HCEC 1CT (cell line): Measurements from ENCODE around the gene DDX3X.
"Not testable (repeated sequence)": the region's sequence is repeated elsewhere in the genome, so short reads cannot be mapped to it uniquely, and the experiment has no call there.

Experiments used
- DNase-seq: peaks from one replicate; pipeline ENCODE4 v3.0.0-alpha.2; 2017

Gene DDX3X

GRCh38 chrX:41333744-41334362, at the start of gene DDX3X:
TSS of gene DDX3X (plus strand) at chrX:41334162. CDS start at chrX:41334253, 91 bp downstream.
- peak; percentile 78 for DNase-seq

GRCh38 chrX:41285928-41286327, 48.0 kb upstream of the DDX3X start:
- DNase-seq = not testable (repeated sequence)

- DNase-seq = no peak
Measured at GRCh38 chrX:41288641-41289040, 45.3 kb upstream of the DDX3X start.

- no peak for DNase-seq
Measured at GRCh38 chrX:41289095-41289494, 44.9 kb upstream of the DDX3X start.

GRCh38 chrX:41291309-41291708, 42.7 kb upstream of the DDX3X start:
- no peak for DNase-seq

- DNase-seq = no peak
Measured at GRCh38 chrX:41293269-41293668, 40.7 kb upstream of the DDX3X start.

- DNase-seq = peak; percentile 80
Measured at GRCh38 chrX:41300758-41301437, 33.1 kb upstream of the DDX3X start.

- no peak for DNase-seq
Measured at GRCh38 chrX:41301438-41301824, 32.5 kb upstream of the DDX3X start.

- DNase-seq = no peak
Measured at GRCh38 chrX:41302370-41302769, 31.6 kb upstream of the DDX3X start.

- DNase-seq = no peak
Measured at GRCh38 chrX:41303013-41303412, 30.9 kb upstream of the DDX3X start.

GRCh38 chrX:41304178-41304577, 29.8 kb upstream of the DDX3X start:
- DNase-seq = no peak

- DNase-seq = no peak
Measured at GRCh38 chrX:41308884-41309647, 24.9 kb upstream of the DDX3X start.

GRCh38 chrX:41312786-41313185, 21.2 kb upstream of the DDX3X start:
- no peak for DNase-seq

GRCh38 chrX:41313419-41313818, 20.5 kb upstream of the DDX3X start:
- peak; percentile 85 for DNase-seq

GRCh38 chrX:41314204-41314603, 19.8 kb upstream of the DDX3X start:
- no peak for DNase-seq

GRCh38 chrX:41314881-41315280, 19.1 kb upstream of the DDX3X start:
- DNase-seq = no peak

GRCh38 chrX:41316266-41316665, 17.7 kb upstream of the DDX3X start:
- DNase-seq = not testable (repeated sequence)

GRCh38 chrX:41317477-41318208, 16.3 kb upstream of the DDX3X start:
- peak; percentile 45 for DNase-seq

- no peak for DNase-seq
Measured at GRCh38 chrX:41320393-41320792, 13.6 kb upstream of the DDX3X start.

GRCh38 chrX:41322821-41323603, 10.9 kb upstream of the DDX3X start:
- DNase-seq = no peak

GRCh38 chrX:41326431-41326830, 7.5 kb upstream of the DDX3X start:
- no peak for DNase-seq

- DNase-seq = no peak
Measured at GRCh38 chrX:41327341-41327740, 6.6 kb upstream of the DDX3X start.
